B cell (primary cell): ENCODE data around the gene STAT1. TPM values are rescaled to one million over a fixed set of nuclear protein-coding genes. Genes with fewer than 3 reads are reported as not detected.

Experiments
- ATAC-seq: fragments of 200-7000 bp; cut with Tn5 transposase; one replicate; pipeline ENCODE4 v1.10.0; 2021; ENCODE audit warnings: low read depth, mild to moderate bottlenecking, moderate number of reproducible peaks, moderate library complexity
- CTCF ChIA-PET: fragments of 350-600 bp; sonication (Branson Sonifier 250); formaldehyde crosslinking; loops from one replicate; lab custom pipeline; 2021; ENCODE audit warnings: antibody characterized with exemption, inconsistent platforms; lab: Charles Lee
- POLR2A ChIA-PET: fragments of 350-600 bp; sonication (Branson Sonifier 250); formaldehyde crosslinking; loops from one replicate; lab custom pipeline; 2021; ENCODE audit warnings: antibody characterized with exemption; lab: Charles Lee
- DNase-seq: peaks from one replicate; pipeline ENCODE4 v3.0.0; 2013
- H2AFZ ChIP-seq: 2 replicates; pipeline ENCODE4 v1.6.1; 2012; ENCODE audit warnings: mild to moderate bottlenecking, low read depth, low read length; ENCODE audit not compliant: insufficient read depth, poor library complexity, severe bottlenecking
- H3K27ac ChIP-seq, 2 donors: 1 replicate in 1 of 2; 2 replicates in 1 of 2; pipeline ENCODE4 v1.5.1; 2012 to 2013; ENCODE audit warnings: low read length in 2 of 2, mild to moderate bottlenecking in 2 of 2, moderate library complexity in 1 of 2
- H3K27me3 ChIP-seq, 4 experiments: fragments of 200-600 bp in 1 of 4; sonication (generic) in 1 of 4; replicated peaks in 1 of 4; 1 replicate in 2 of 4; 2 replicates in 2 of 4; pipeline versions ENCODE4 v1.6.1 to v1.7.0; 2013 to 2016; ENCODE audit warnings: low read length in 3 of 4, mild to moderate bottlenecking in 2 of 4, mixed read lengths in 1 of 4, moderate library complexity in 1 of 4; ENCODE audit not compliant: insufficient read depth in 4 of 4, control insufficient read depth in 3 of 4; ENCODE audit errors: control extremely low read depth in 1 of 4
- H3K36me3 ChIP-seq, 2 experiments: replicated peaks in 1 of 2; 1 replicate in 1 of 2; 2 replicates in 1 of 2; pipeline versions ENCODE4 v1.6.1 to v1.7.1; 2013; ENCODE audit warnings: low read length in 1 of 2; ENCODE audit not compliant: insufficient read depth in 2 of 2, control insufficient read depth in 1 of 2; ENCODE audit errors: control extremely low read depth in 1 of 2, extremely low read depth in 1 of 2
- H3K4me1 ChIP-seq, 2 donors: fragments of 200-600 bp in 1 of 2; sonication (generic) in 1 of 2; 1 replicate in 1 of 2; 2 replicates in 1 of 2; pipeline versions ENCODE4 v1.5.1 to v1.6.1; 2013 to 2017; ENCODE audit warnings: low read length in 2 of 2; ENCODE audit not compliant: control insufficient read depth in 2 of 2, insufficient read depth in 2 of 2
- H3K4me2 ChIP-seq: replicated peaks from 2 replicates; pipeline ENCODE3; 2012; ENCODE audit warnings: mild to moderate bottlenecking, low read depth, low read length; ENCODE audit not compliant: poor library complexity, severe bottlenecking
- H3K4me3 ChIP-seq, 5 experiments: fragments of 200-600 bp in 1 of 5; sonication (generic) in 1 of 5; 1 replicate in 3 of 5; 2 replicates in 2 of 5; pipeline versions ENCODE4 v1.5.1 to v1.7.0; 2011 to 2016; ENCODE audit warnings: low read length in 4 of 5, mild to moderate bottlenecking in 4 of 5, low read depth in 2 of 5, control low read depth in 1 of 5, moderate library complexity in 1 of 5; ENCODE audit not compliant: insufficient read depth in 1 of 5; ENCODE audit errors: control extremely low read depth in 1 of 5, extremely low read depth in 1 of 5
- H3K79me2 ChIP-seq: fragments of 200-600 bp; sonication (generic); one replicate; pipeline ENCODE4 v1.6.0; 2016; ENCODE audit warnings: low read length; ENCODE audit not compliant: control insufficient read depth, insufficient read depth
- H3K9ac ChIP-seq: fragments of 200-600 bp; sonication (generic); 2 replicates; pipeline ENCODE4 v1.6.1; 2017; ENCODE audit warnings: mild to moderate bottlenecking, low read length, moderate library complexity
- H3K9me3 ChIP-seq, 3 donors: one replicate each; pipeline versions ENCODE4 v1.6.1 to v1.7.1; 2013; ENCODE audit warnings: low read length in 2 of 3; ENCODE audit not compliant: control insufficient read depth in 2 of 3, insufficient read depth in 1 of 3; ENCODE audit errors: control extremely low read depth in 1 of 3
- H4K20me1 ChIP-seq: 2 replicates; pipeline ENCODE4 v1.6.0; 2012; ENCODE audit warnings: mild to moderate bottlenecking, low read length; ENCODE audit not compliant: insufficient read depth, control insufficient read depth, poor library complexity, severe bottlenecking
- H3K27ac Mint-ChIP-seq: one replicate; pipeline ENCODE4 v1.8.0; 2021; ENCODE audit warnings: mixed read lengths
- H3K27me3 Mint-ChIP-seq: one replicate; pipeline ENCODE4 v1.8.0; 2021; ENCODE audit warnings: mixed read lengths
- H3K4me1 Mint-ChIP-seq: one replicate; pipeline ENCODE4 v1.8.0; 2021; ENCODE audit warnings: mixed read lengths
- H3K4me3 Mint-ChIP-seq: one replicate; pipeline ENCODE4 v1.8.0; 2021; ENCODE audit warnings: mixed read lengths
- H3K9me3 Mint-ChIP-seq: one replicate; pipeline ENCODE4 v1.8.0; 2022; ENCODE audit warnings: mixed read lengths; ENCODE audit not compliant: insufficient read depth
- EZH2 ChIP-seq: IDR thresholded peaks from 2 replicates; pipeline ENCODE4 v1.6.1; 2012; ENCODE audit warnings: borderline replicate concordance, low read depth, mild to moderate bottlenecking, moderate library complexity, low read length; ENCODE audit not compliant: insufficient read depth, poor library complexity, severe bottlenecking
- WGBS: methylation state at CpG from one replicate; pipeline ENCODE4 v1.1.5; 2013; ENCODE audit warnings: missing lambda C conversion rate; ENCODE audit not compliant: insufficient coverage; 5-methylcytosine and 5-hydroxymethylcytosine counted together
- intact Hi-C: fragments of 100-400 bp; cut with micrococcal nuclease; formaldehyde crosslinking; loops from one replicate; pipeline ENCODE4 v1.10.0; 2022
- polyA plus RNA-seq: library from polyadenylated mRNA; depleted of rRNA; stranded (reverse); fragments of >200 nt; gene quantifications from 2 replicates; pipeline ENCODE4 v1.2.3, GENCODE V29; 2012
- total RNA-seq, 2 donors: library from RNA; stranded (reverse); fragments of 120-200 nt in 1 of 2; gene quantifications; 1 replicate in 1 of 2; 2 replicates in 1 of 2; pipeline versions ENCODE4 v1.2.3 to v1.2.4, GENCODE V29; 2013 to 2022
- TF ChIP-seq, protein P1 (sequence below): fragments of 200-600 bp; IDR thresholded peaks from one replicate; pipeline ENCODE4 v1.8.0; 2022; ENCODE audit warnings: antibody characterized with exemption, mild to moderate bottlenecking

The STAT1 gene
- total and polyA plus RNA-seq, 2 donors (not counting 1 experiment from before 2014, with no cell fraction given) = 20.5 to 50.9 TPM

DNA sequence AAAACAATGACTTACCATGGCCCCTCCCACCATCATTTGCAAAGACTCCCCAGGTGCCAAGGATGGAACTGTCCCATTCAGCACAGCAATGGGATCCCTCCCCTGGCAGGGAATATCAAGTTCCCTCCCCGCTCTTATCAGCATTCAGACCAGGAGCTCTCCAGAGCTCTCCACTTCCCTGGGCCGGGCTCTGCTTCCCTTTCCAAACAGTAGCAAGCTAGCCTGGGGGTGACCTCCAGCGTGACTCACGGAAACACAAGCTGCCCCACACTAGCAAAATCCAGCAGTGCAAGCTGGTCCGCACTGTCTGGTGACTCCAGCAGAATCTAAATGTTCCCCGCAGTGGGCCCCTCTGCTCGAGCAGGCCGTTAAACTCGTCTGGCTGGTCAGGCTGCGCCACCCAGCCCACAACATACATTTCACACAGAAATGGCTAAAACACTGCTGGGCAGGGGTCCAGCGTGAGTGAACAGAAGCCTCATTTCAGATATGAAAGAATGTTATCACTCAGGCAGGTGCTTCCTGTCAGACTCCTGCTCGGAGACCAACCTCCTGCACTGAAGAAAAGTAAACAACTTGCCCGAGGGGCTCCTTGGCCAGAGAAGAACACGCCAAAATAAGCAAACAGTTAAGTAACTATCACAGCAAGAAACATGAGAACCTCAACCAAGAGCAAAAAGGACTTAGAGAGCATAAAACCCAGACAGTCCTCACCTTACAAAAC is 33.9 kb downstream of the STAT1 start:
- H3K4me3 Mint-ChIP-seq = peak overlapping the region; percentile 48
- H3K4me1 Mint-ChIP-seq = peaks cover 19% of the 10 kb centered on the region
- H3K9me3 Mint-ChIP-seq = no peaks in the 10 kb centered on the region
- peak overlapping the region; percentile 46 for H3K4me2 ChIP-seq
- ChIA-PET POLR2A (no interaction called here), CTCF (no interaction called here)
- H3K36me3 ChIP-seq = peaks cover 19 to 99% of the 10 kb centered on the region in 2 experiments
- intact Hi-C loops = no loop called here
- no peaks in the 10 kb centered on the region for H3K9me3 ChIP-seq
- TF ChIP-seq, protein P1, sequence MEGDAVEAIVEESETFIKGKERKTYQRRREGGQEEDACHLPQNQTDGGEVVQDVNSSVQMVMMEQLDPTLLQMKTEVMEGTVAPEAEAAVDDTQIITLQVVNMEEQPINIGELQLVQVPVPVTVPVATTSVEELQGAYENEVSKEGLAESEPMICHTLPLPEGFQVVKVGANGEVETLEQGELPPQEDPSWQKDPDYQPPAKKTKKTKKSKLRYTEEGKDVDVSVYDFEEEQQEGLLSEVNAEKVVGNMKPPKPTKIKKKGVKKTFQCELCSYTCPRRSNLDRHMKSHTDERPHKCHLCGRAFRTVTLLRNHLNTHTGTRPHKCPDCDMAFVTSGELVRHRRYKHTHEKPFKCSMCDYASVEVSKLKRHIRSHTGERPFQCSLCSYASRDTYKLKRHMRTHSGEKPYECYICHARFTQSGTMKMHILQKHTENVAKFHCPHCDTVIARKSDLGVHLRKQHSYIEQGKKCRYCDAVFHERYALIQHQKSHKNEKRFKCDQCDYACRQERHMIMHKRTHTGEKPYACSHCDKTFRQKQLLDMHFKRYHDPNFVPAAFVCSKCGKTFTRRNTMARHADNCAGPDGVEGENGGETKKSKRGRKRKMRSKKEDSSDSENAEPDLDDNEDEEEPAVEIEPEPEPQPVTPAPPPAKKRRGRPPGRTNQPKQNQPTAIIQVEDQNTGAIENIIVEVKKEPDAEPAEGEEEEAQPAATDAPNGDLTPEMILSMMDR = no peak
- no peak for TF ChIP-seq EZH2
- peak overlapping the region; percentile 10 for H3K9ac ChIP-seq
- H3K27me3 Mint-ChIP-seq = no peaks in the 10 kb centered on the region
- H3K4me1 ChIP-seq = peaks cover 12 to 14% of the 10 kb centered on the region in 2 donors
- no peak overlapping the region for H3K4me3 ChIP-seq
- H4K20me1 ChIP-seq = no peaks in the 10 kb centered on the region
- peak overlapping the region; percentile 89 for H3K27ac Mint-ChIP-seq
- no peaks in the 10 kb centered on the region for H3K79me2 ChIP-seq
- H3K27ac ChIP-seq = peak overlapping the region; percentile 39 to 75
- WGBS = 26% methylated on average over 14 of the region's 14 CpGs
- no peaks in the 10 kb centered on the region for H3K27me3 ChIP-seq
- ATAC-seq (peak; percentile 24), DNase-seq (peak; percentile 12)
- peak overlapping the region; percentile 35 for H2AFZ ChIP-seq

DNA sequence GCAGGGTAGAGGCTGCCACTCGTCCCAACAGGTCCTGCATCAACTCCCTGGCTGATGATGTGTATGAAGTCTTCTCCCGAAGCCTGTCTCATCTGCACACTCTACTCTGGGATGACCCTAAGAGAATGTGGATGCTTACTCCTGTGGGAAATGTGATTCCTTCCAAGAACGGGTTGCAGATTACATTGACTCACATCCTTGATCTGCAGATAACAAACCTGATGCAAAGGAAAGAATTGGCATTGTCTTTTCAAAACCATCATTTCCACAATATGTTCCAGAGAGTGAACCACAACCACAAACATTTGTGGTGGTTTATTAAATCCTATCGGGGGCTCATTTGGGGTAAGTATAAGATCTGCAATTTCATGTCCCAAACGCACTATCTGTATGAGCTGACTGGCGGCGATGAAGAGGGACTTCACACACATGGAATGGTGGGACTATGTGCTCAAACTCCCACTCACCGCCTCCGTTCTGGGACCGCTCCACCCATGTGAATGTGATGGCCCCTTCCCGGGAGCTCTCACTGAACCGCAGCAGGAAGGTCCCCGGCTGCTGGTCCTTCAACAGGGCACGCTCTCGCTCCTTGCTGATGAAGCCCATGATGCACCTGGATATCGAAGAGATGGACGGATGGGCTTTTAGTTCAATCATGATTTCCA is 35.5 kb downstream of the STAT1 start:
- H3K79me2 ChIP-seq = no peaks in the 10 kb centered on the region
- Mint-ChIP-seq H3K27me3 (no peaks in the 10 kb centered on the region), H3K27ac (no peak overlapping the region), H3K4me3 (no peak overlapping the region), H3K9me3 (no peaks in the 10 kb centered on the region), H3K4me1 (peaks cover 19% of the 10 kb centered on the region)
- H3K4me2 ChIP-seq = no peak overlapping the region
- H3K4me3 ChIP-seq = no peak overlapping the region
- no peak for DNase-seq
- peaks cover 12 to 14% of the 10 kb centered on the region in 2 donors for H3K4me1 ChIP-seq
- TF ChIP-seq, protein P1 = no peak
- TF ChIP-seq EZH2 = no peak
- H2AFZ ChIP-seq = no peak overlapping the region
- intact Hi-C loops = no loop called here
- ChIA-PET POLR2A (no interaction called here), CTCF (no interaction called here)
- no peaks in the 10 kb centered on the region for H4K20me1 ChIP-seq
- peak overlapping the region in 1 of 2 donors; percentile 17 for H3K27ac ChIP-seq
- no peaks in the 10 kb centered on the region for H3K9me3 ChIP-seq
- H3K27me3 ChIP-seq = no peaks in the 10 kb centered on the region
- WGBS = 93% methylated on average over 11 of the region's 17 CpGs
- H3K9ac ChIP-seq = no peak overlapping the region
- H3K36me3 ChIP-seq = peaks cover 13 to 99% of the 10 kb centered on the region in 2 experiments
- ATAC-seq = no peak
